WTC11 (cell line): ENCODE data around the gene WNT3A.

Experiments
- CREB1 ChIP-seq: sonication (generic); formaldehyde crosslinking; IDR thresholded peaks from 2 replicates; pipeline ENCODE4 v1.8.0; 2023; ENCODE audit warnings: mild to moderate bottlenecking, missing genetic modification reagents
- GABPB1 ChIP-seq: sonication (generic); formaldehyde crosslinking; IDR thresholded peaks from 2 replicates; pipeline ENCODE4 v1.8.1; 2023; ENCODE audit warnings: mild to moderate bottlenecking, missing genetic modification reagents
- KAT7 ChIP-seq: sonication (generic); formaldehyde crosslinking; IDR thresholded peaks from 2 replicates; pipeline ENCODE4 v1.8.1; 2023; ENCODE audit warnings: missing genetic modification reagents, mild to moderate bottlenecking, borderline replicate concordance
- MAX ChIP-seq: sonication (generic); formaldehyde crosslinking; IDR thresholded peaks from 2 replicates; pipeline ENCODE4 v1.8.0; 2022; ENCODE audit warnings: mild to moderate bottlenecking, missing genetic modification reagents
- NFE2L1 ChIP-seq: sonication (generic); formaldehyde crosslinking; IDR thresholded peaks from 2 replicates; pipeline ENCODE4 v1.8.1; 2023; ENCODE audit warnings: missing genetic modification reagents
- ZBTB21 ChIP-seq: sonication (generic); formaldehyde crosslinking; IDR thresholded peaks from 2 replicates; pipeline ENCODE4 v1.8.1; 2023; ENCODE audit warnings: mild to moderate bottlenecking, missing genetic modification reagents, borderline replicate concordance
- TF ChIP-seq, protein P1 (sequence below): fragments of 200-600 bp; IDR thresholded peaks from 2 replicates; pipeline ENCODE4 v1.8.0; 2022; ENCODE audit warnings: antibody characterized with exemption

DNA sequence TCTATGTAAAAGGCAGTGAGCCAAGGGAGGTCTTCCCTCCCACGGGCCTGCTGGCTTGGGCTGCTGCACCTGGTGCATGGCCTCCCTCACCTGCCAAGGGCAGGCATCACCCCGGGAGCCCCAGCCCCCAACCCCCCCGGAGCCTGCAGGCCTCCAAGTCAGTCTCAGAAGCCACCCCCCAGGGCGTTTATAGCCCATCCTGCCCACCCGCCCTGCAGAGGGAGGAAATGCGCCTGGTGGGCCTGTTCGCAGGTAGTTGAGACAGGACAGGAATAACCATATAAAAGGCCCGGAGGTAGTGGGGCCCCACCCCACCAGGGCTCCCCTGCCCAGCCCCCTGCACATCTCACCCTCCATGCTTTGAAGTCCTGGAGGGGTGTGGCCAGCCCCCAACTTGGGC is 57.5 kb downstream of the WNT3A start:
- TF ChIP-seq, protein P1, sequence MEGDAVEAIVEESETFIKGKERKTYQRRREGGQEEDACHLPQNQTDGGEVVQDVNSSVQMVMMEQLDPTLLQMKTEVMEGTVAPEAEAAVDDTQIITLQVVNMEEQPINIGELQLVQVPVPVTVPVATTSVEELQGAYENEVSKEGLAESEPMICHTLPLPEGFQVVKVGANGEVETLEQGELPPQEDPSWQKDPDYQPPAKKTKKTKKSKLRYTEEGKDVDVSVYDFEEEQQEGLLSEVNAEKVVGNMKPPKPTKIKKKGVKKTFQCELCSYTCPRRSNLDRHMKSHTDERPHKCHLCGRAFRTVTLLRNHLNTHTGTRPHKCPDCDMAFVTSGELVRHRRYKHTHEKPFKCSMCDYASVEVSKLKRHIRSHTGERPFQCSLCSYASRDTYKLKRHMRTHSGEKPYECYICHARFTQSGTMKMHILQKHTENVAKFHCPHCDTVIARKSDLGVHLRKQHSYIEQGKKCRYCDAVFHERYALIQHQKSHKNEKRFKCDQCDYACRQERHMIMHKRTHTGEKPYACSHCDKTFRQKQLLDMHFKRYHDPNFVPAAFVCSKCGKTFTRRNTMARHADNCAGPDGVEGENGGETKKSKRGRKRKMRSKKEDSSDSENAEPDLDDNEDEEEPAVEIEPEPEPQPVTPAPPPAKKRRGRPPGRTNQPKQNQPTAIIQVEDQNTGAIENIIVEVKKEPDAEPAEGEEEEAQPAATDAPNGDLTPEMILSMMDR = no peak
- TF ChIP-seq GABPB1 (CRISPR knock-in tag) = no peak
- no peak for TF ChIP-seq ZBTB21
- no peak for TF ChIP-seq CREB1
- no peak for TF ChIP-seq KAT7
- TF ChIP-seq NFE2L1 (CRISPR knock-in tag) = no peak
- no peak for TF ChIP-seq MAX (CRISPR knock-in tag)
